ENCODE results near the gene CATSPER4.

CATSPER4 gene

GRCh38 chr1:26197301-26197700 lies 6.9 kb downstream of the CATSPER4 start:
- no peak for DNase-seq

GRCh38 chr1:26197813-26198212 lies 7.4 kb downstream of the CATSPER4 start:
- no peak for DNase-seq

- no peak for DNase-seq
Observed at GRCh38 chr1:26200413-26200812, 10.0 kb downstream of the CATSPER4 start.

- no peak for DNase-seq
Observed at GRCh38 chr1:26203642-26204318, 13.4 kb downstream of the CATSPER4 start.

- no peak for DNase-seq
Observed at GRCh38 chr1:26210147-26210870, 19.9 kb downstream of the CATSPER4 start.

- no peak for DNase-seq
Observed at GRCh38 chr1:26212726-26213125, 22.3 kb downstream of the CATSPER4 start.

- no peak for DNase-seq
Observed at GRCh38 chr1:26213335-26213905, 23.0 kb downstream of the CATSPER4 start.

GRCh38 chr1:26215246-26215645 lies 24.8 kb downstream of the CATSPER4 start:
- DNase-seq: no peak

GRCh38 chr1:26218906-26219494 lies 28.6 kb downstream of the CATSPER4 start:
- no peak for DNase-seq

GRCh38 chr1:26220199-26220912 lies 30.0 kb downstream of the CATSPER4 start:
- no peak for DNase-seq

GRCh38 chr1:26221094-26221493 lies 30.7 kb downstream of the CATSPER4 start:
- no peak for DNase-seq

- DNase-seq: no peak
Observed at GRCh38 chr1:26224606-26225005, 34.2 kb downstream of the CATSPER4 start.

- no peak for DNase-seq
Observed at GRCh38 chr1:26225033-26225831, 34.8 kb downstream of the CATSPER4 start.

- DNase-seq: peak; percentile 35
Observed at GRCh38 chr1:26230682-26231081, 40.3 kb downstream of the CATSPER4 start.

- peak; percentile 96 for DNase-seq
Observed at GRCh38 chr1:26233903-26234643, 43.7 kb downstream of the CATSPER4 start, which contains the start of gene CEP85. TSS of gene CEP85 (plus strand) at chr1:26234200. CDS start at chr1:26239784, 5,584 bp downstream.

- peak; percentile 36 for DNase-seq
Observed at GRCh38 chr1:26234644-26235370, 44.4 kb downstream of the CATSPER4 start.

GRCh38 chr1:26237230-26237966 lies 47.0 kb downstream of the CATSPER4 start:
- DNase-seq: peak; percentile 9

- no peak for DNase-seq
Observed at GRCh38 chr1:26239936-26240335, 49.5 kb downstream of the CATSPER4 start.
